Activated gamma-delta T cell treated with Interleukin-2 at 50 U/mL for 16 hours (primary cell): ENCODE results near the gene OR1J2.
"Not testable (repeated sequence)": the region's sequence is repeated elsewhere in the genome, so short reads cannot be mapped to it uniquely, and the experiment has no call there.

ENCODE experiments used
- DNase-seq: peaks from one replicate; pipeline ENCODE4 v3.0.0-alpha.2; 2020

The OR1J2 gene

GRCh38 chr9:122510502-122510901 is at the start of gene OR1J2:
OR1J2 (plus strand) TSS chr9:122510802; CDS start chr9:122510802, 0 bp downstream.
- no peak for DNase-seq

- DNase-seq: peak; percentile 6
Measured at GRCh38 chr9:122463828-122464632, 46.6 kb upstream of the OR1J2 start.

- DNase-seq: peak; percentile 62
Measured at GRCh38 chr9:122464633-122465567, 45.7 kb upstream of the OR1J2 start.

GRCh38 chr9:122466456-122466855 is 44.1 kb upstream of the OR1J2 start:
- no peak for DNase-seq

- DNase-seq: no peak
Measured at GRCh38 chr9:122468735-122469134, 41.9 kb upstream of the OR1J2 start.

GRCh38 chr9:122474561-122474960 is 36.0 kb upstream of the OR1J2 start:
- DNase-seq: no peak

- DNase-seq: no peak
Measured at GRCh38 chr9:122475717-122476116, 34.9 kb upstream of the OR1J2 start.

- DNase-seq: no peak
Measured at GRCh38 chr9:122477346-122477745, 33.3 kb upstream of the OR1J2 start.

GRCh38 chr9:122477826-122478225 is 32.8 kb upstream of the OR1J2 start, which contains the start of gene OR1J1:
OR1J1 (minus strand) TSS chr9:122477926; CDS start chr9:122477926, 0 bp downstream.
- DNase-seq: no peak

- DNase-seq: no peak
Measured at GRCh38 chr9:122479062-122479461, 31.5 kb upstream of the OR1J2 start.

GRCh38 chr9:122498883-122499288 is 11.7 kb upstream of the OR1J2 start:
- no peak for DNase-seq

GRCh38 chr9:122506964-122507363 is 3.6 kb upstream of the OR1J2 start:
- DNase-seq: no peak

GRCh38 chr9:122518226-122518625 is 7.6 kb downstream of the OR1J2 start:
- DNase-seq: no peak

- no peak for DNase-seq
Measured at GRCh38 chr9:122518841-122519240, 8.2 kb downstream of the OR1J2 start, which contains the start of gene OR1J4. OR1J4 (plus strand) TSS chr9:122519141; CDS start chr9:122519141, 0 bp downstream.

- DNase-seq: no peak
Measured at GRCh38 chr9:122519376-122519775, 8.8 kb downstream of the OR1J2 start.

GRCh38 chr9:122526602-122527001 is 16.0 kb downstream of the OR1J2 start:
- no peak for DNase-seq

- no peak for DNase-seq
Measured at GRCh38 chr9:122527193-122527592, 16.6 kb downstream of the OR1J2 start, which contains the start of gene OR1N1. OR1N1 (minus strand) TSS chr9:122527293; CDS start chr9:122527293, 0 bp downstream.

GRCh38 chr9:122531157-122531556 is 20.6 kb downstream of the OR1J2 start:
- DNase-seq: not testable (repeated sequence)

GRCh38 chr9:122536134-122536533 is 25.5 kb downstream of the OR1J2 start:
- no peak for DNase-seq

GRCh38 chr9:122537066-122537465 is 26.5 kb downstream of the OR1J2 start:
- DNase-seq: not testable (repeated sequence)

- no peak for DNase-seq
Measured at GRCh38 chr9:122538757-122539156, 28.2 kb downstream of the OR1J2 start.

- DNase-seq: no peak
Measured at GRCh38 chr9:122546196-122546595, 35.6 kb downstream of the OR1J2 start.

GRCh38 chr9:122551371-122551770 is 40.8 kb downstream of the OR1J2 start:
- DNase-seq: no peak
